Measurements from ENCODE around the gene TRIO.
A peak's percentile ranks its signal among the peaks of the same experiment; 100 is the strongest.

TRIO gene

DNA sequence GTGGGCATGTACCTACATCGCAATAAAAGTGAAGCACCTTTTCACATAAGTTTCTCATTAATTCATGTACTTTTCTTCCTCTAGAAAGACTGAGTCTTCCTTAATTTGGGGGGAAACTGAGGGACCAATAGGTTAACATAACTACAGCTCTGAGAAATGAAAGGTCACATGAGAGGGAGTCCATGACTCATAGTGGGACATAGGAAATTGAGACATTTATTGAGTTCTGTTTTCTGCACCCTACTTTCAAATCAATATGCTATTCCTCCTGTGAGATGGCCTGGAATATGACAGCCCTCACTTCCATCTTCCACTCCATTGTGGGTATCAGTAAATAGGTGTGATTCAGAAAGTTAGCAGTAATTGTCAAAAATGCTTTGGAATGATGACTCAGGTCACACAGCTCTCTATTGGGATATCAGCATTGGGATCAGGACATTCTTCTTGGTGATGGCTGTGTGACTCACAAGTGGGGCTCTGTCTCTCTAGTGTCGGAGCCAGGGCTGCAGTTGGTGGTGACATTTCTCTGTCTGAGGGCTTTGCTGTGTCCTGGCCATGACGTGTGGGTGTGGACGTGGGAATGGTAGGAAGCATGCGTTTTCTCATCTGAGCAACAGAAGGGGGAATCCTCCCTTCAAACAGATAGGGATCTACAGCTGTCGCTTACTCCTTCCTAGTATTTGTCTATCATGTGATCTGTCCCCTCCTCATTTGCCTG is 125.0 kb downstream of the TRIO start:
- Histone ChIP-seq H3K4me2 (peak overlapping the region; percentile 78), H3K4me3 (no peak overlapping the region), H3K9me3 (no peaks in the 10 kb centered on the region), H3K36me3 (peaks cover under 1% of the 10 kb centered on the region; the same call in 1 of the 2 replicates), H3K4me1 (peaks cover 91% of the 10 kb centered on the region), H3K27ac (no peak overlapping the region), H3K27me3 (no peaks in the 10 kb centered on the region), H4K20me1 (peaks cover 71% of the 10 kb centered on the region), H3K9ac (no peak overlapping the region)
- TF ChIP-seq Cebpa-rat (IDR thresholded peaks at IDR 0.05) = no peak

DNA sequence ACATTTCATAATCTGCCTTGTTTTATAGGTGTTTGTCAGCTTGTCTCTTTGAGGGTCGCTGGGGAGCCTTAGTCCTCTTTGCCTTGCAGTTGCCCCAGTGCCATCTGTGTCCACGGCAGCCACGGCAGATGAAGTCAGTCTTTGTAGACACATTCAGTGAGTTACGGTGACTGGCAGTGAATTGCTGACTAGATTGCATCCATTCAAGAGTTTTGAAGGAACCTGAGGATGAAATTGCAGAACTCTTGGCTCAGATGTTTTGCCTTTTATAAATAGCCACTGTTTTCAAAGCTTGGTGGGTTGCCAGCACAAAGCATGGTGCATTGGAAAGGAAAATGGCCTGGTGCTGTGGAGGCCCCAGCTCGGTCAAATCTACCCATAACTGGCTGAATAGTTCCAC is 125.6 kb downstream of the TRIO start:
- Histone ChIP-seq H3K9ac (no peak overlapping the region), H3K4me1 (peaks cover 86% of the 10 kb centered on the region), H3K4me2 (peak overlapping the region; percentile 78)

DNA sequence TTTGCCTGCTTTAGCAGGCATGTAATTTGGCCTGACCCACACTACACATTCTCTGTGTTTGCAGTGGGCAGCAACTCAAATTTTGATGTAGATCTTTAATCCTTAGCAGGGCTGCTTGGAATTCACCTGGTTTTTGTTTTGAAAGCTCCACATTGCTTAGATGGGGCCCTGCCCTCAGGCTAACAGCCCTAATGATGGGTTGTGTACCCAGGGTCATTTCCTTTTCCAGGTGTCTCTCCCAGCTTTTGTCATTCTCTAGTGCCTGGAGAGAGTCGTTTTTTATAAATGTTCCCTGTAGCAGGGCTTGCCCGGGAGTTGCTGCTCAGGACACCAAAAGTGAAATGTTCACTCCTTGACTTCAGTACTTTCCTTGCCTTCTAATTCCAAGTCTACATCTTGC is 126.3 kb downstream of the TRIO start:
- H4K20me1 ChIP-seq = peaks cover 74% of the 10 kb centered on the region
- no peak overlapping the region for H3K27ac ChIP-seq
- no peaks in the 10 kb centered on the region for H3K27me3 ChIP-seq
- H3K4me3 ChIP-seq = no peak overlapping the region
- H3K4me1 ChIP-seq = peaks cover 80% of the 10 kb centered on the region
- peak overlapping the region; percentile 78 for H3K4me2 ChIP-seq
- H3K9ac ChIP-seq = no peak overlapping the region
- H3K9me3 ChIP-seq = no peaks in the 10 kb centered on the region
- no peak for TF ChIP-seq Cebpa-rat (IDR thresholded peaks at IDR 0.05)
- peaks cover 5% of the 10 kb centered on the region; the same call in 1 of the 2 replicates for H3K36me3 ChIP-seq

More for the DNA sequence above, 125.6 kb downstream of the TRIO start:
- H3K4me3 ChIP-seq = no peak overlapping the region
- H4K20me1 ChIP-seq = peaks cover 69% of the 10 kb centered on the region
- H3K36me3 ChIP-seq = peaks cover 5% of the 10 kb centered on the region; the same call in 1 of the 2 replicates
- no peaks in the 10 kb centered on the region for H3K27me3 ChIP-seq
- no peak for TF ChIP-seq Cebpa-rat (IDR thresholded peaks at IDR 0.05)
- no peak overlapping the region for H3K27ac ChIP-seq
- H3K9me3 ChIP-seq = no peaks in the 10 kb centered on the region

DNA sequence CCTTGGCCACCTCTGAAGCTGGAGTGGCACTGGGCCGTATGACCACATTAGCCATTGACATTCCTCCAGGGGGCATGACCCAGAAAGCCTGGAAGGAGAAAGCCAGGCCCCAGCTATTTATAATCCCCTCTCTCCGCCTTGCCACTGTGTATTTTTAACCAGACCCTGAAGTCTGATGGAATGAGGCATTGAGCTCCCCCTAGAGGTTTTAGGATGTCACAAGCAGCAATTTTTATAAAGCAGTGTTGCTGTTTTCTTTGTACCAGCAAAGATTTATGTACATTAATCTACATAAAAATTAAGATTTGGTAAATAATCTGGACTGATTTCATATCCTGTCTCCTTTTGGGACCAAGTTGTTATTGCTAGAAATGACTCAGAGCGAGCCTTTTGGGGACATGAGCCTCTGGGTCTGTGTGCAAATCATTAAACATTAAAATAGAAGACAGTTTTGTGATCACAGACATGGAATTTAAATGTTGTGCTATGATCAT is 127.1 kb downstream of the TRIO start:
- Histone ChIP-seq H4K20me1 (peaks cover 81% of the 10 kb centered on the region), H3K4me2 (peak overlapping the region; percentile 78), H3K4me1 (peaks cover 71% of the 10 kb centered on the region), H3K9me3 (no peaks in the 10 kb centered on the region), H3K27me3 (no peaks in the 10 kb centered on the region), H3K27ac (peak overlapping the region; percentile 68; the same call in 1 of the 2 replicates), H3K36me3 (peaks cover 5% of the 10 kb centered on the region; the same call in 1 of the 2 replicates), H3K9ac (no peak overlapping the region), H3K4me3 (no peak overlapping the region)
- no peak for TF ChIP-seq Cebpa-rat (IDR thresholded peaks at IDR 0.05)

DNA sequence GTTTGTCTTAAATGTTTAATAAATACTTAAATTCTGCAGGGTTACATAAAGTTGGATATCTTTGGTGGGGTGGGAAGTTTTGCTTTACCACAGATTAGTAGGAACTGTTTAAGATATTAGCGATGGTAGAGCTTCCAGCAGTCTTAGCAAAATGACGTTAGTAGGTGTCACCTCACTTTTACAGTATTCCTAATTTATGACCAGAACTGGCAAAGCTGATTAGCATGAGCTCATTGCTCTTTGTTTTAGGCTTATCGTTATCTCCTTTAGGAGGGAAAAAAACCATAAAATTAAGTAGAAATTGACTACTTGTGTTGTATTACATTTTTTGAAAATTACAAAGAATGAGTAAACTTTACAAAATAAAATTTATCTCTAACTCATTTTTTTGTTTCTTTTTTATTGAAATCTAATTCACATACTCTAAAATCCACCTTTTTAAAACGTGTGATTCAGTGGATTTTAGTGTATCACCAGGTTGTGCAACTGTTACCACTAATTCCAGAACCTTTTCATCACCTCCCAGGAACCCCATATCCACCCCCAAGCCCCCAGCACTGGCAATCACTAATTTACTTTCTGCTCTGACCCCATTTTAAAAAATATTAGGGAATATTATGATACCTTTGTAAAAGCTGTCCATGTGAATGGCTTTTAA is 129.5 kb downstream of the TRIO start:
- no peaks in the 10 kb centered on the region for H3K9me3 ChIP-seq
- peaks cover 64% of the 10 kb centered on the region for H3K4me1 ChIP-seq
- H3K4me3 ChIP-seq = no peak overlapping the region
- H3K27ac ChIP-seq = no peak overlapping the region
- no peaks in the 10 kb centered on the region for H3K27me3 ChIP-seq
- 0 out of 2 replicates have a peak overlapping the region, but pooled peaks have one; percentile 78 for H3K4me2 ChIP-seq
- H3K9ac ChIP-seq = no peak overlapping the region
- H3K36me3 ChIP-seq = peaks cover 9% of the 10 kb centered on the region; the same call in 1 of the 2 replicates
- peaks cover 75% of the 10 kb centered on the region for H4K20me1 ChIP-seq
- no peak for TF ChIP-seq Cebpa-rat (IDR thresholded peaks at IDR 0.05)

DNA sequence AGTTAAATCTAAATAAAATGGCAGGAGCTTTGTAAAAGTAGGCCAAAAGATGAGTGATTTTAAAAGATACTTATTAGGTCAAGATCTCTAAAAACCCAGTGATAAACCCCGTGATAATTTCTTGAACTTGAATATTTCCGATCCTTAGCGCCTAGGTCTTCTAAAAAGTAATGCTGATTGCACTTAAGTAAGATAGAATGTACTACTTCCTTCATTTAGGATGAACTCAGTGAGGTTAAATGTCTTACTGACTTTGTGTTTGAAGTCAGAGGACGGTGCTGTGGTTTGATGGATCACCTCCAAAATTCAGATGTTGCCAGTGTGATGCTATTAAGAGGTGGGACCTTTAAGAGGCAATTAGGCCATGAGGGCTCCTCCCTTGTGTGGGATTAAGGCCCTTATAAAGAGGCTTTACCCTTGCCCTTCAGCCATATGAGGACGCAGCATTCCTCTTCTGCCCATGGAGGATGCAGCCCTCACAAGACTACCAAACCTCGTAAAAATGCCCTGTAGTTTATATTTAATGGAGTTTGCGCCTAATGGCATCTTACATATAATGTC is 130.1 kb downstream of the TRIO start:
- Histone ChIP-seq H3K27me3 (no peaks in the 10 kb centered on the region), H3K4me2 (no peak overlapping the region), H3K27ac (no peak overlapping the region), H4K20me1 (peaks cover 75% of the 10 kb centered on the region), H3K9me3 (no peaks in the 10 kb centered on the region), H3K4me3 (no peak overlapping the region), H3K4me1 (peaks cover 64% of the 10 kb centered on the region), H3K36me3 (peaks cover 9% of the 10 kb centered on the region), H3K9ac (no peak overlapping the region)
- TF ChIP-seq Cebpa-rat (IDR thresholded peaks at IDR 0.05) = no peak

DNA sequence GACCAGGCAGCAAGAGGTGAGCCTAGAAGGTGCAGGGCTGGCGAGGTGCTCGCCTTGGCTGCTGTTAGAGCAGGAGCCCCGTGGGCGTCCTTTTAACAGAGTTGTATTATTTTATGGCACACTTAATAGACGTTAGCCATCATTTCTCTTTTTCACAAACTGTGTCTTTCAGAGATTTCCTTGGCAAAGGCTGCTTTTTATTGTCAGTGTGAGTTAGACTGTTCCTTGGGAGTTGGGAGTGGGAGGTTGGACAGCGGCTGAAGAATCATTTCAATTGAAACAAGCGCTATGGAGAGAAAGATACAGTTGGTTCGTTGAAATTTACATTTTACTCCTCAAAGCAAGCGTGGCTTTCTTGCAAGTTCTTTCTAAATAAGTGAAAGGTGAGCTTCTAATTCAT is 133.2 kb downstream of the TRIO start:
- Histone ChIP-seq H3K36me3 (peaks cover 30% of the 10 kb centered on the region), H3K27me3 (no peaks in the 10 kb centered on the region), H3K4me2 (peak overlapping the region; percentile 42), H3K4me1 (peaks cover 33% of the 10 kb centered on the region), H3K9me3 (no peaks in the 10 kb centered on the region), H3K4me3 (no peak overlapping the region), H3K9ac (no peak overlapping the region), H3K27ac (no peak overlapping the region), H4K20me1 (peaks cover 64% of the 10 kb centered on the region)
- no peak for TF ChIP-seq Cebpa-rat (IDR thresholded peaks at IDR 0.05)

DNA sequence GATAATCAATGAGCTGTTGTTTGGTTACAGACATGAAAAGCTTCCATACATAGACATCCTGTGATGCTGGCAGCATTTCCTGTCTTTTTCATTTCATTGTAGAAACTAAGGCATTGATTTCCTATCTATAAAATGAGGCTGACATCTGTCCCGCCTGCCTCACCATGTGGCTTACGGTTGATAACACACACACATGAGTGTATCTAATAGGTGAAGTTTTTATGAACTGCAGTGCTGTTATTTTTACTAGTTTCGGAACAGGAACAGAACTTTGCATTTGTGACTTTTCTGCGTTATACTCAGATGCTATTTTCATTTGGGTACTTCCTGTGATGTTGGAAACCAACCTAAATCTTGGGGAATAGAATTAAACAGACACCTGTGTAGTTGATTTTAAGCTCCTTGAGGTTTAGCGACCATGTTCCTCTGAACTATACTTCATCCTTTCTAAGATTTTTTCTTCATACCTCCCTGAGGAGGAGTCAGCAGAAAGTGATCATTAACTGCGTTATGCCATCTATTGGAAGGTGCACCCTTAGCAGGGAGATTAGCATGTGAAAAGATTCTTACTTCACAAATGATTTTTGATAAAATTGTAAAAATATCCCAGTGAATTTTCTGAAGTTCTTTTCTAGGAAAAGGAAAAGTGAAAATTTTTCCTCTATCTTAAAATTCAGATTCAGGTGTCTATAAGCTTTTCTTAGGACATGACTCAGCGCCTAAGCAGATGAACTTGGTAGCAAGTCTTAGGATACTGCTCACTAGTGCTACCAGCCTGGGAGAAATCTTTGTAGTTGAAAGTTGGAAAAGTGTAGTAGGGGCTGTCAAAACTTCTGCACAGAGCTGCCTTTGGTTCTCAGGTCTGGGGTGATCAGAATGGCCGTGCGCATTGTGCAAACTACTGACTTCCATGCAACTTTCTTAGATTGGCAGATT is 134.5 kb downstream of the TRIO start:
- Histone ChIP-seq H3K4me2 (peak overlapping the region; percentile 42), H3K27ac (no peak overlapping the region)

DNA sequence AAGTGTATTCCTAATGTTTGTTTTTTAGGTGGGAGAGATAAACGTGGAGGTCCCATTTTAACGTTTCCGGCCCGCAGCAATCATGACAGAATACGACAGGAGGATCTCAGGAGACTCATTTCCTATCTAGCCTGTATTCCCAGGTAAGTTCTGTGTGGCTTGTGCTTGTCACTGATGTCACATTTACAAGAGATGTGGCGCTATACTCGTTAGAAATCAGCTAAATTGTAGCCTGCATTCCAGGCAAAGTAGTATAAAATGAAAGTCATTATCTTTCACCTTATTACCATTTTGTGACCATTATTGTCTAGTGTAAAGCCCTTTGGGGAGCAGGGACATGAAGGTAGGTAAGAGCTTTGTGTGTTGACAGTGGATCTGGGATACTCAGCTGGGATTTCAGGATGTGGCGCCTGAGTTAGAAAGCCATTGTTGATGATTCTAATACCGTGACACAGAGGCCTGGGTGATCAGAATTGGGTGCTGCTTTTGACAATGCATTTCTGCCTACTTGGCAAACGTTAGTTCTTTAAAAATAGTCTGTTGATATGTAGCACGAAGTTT is 137.2 kb downstream of the TRIO start:
- no peak overlapping the region for H3K9ac ChIP-seq
- H3K36me3 ChIP-seq = peaks cover 57% of the 10 kb centered on the region
- no peak overlapping the region for H3K4me3 ChIP-seq
- peaks cover 39% of the 10 kb centered on the region for H3K4me1 ChIP-seq
- peaks cover 81% of the 10 kb centered on the region for H4K20me1 ChIP-seq
- H3K9me3 ChIP-seq = no peaks in the 10 kb centered on the region
- no peak overlapping the region for H3K4me2 ChIP-seq
- no peak overlapping the region for H3K27ac ChIP-seq
- no peaks in the 10 kb centered on the region for H3K27me3 ChIP-seq
- TF ChIP-seq Cebpa-rat (IDR thresholded peaks at IDR 0.05) = no peak

More for the DNA sequence above, 134.5 kb downstream of the TRIO start:
- no peak overlapping the region for H3K4me3 ChIP-seq
- H4K20me1 ChIP-seq = peaks cover 73% of the 10 kb centered on the region
- peaks cover 40% of the 10 kb centered on the region for H3K36me3 ChIP-seq
- H3K9ac ChIP-seq = no peak overlapping the region
- H3K9me3 ChIP-seq = no peaks in the 10 kb centered on the region
- peaks cover 23% of the 10 kb centered on the region for H3K4me1 ChIP-seq
- TF ChIP-seq Cebpa-rat (IDR thresholded peaks at IDR 0.05) = no peak
- H3K27me3 ChIP-seq = no peaks in the 10 kb centered on the region

All from BLaER1 (cell line).